Gastroesophageal sphincter (tissue), 4 donors: Measurements from ENCODE around the gene GRIK1. TPM values are rescaled to one million over a fixed set of nuclear protein-coding genes. Genes with fewer than 3 reads are reported as not detected.

Source experiments
- ATAC-seq: fragments of 150-250 bp; one replicate; pipeline ENCODE4 v1.9.1; 2016; ENCODE audit warnings: mild to moderate bottlenecking, moderate library complexity
- H3K27ac ChIP-seq, 4 donors: fragments of 200-600 bp; sonication (generic) in 3 of 4; 1 replicate in 3 of 4; 2 replicates in 1 of 4; pipeline ENCODE4 v1.5.1; 2016 to 2019
- H3K27me3 ChIP-seq: fragments of 200-600 bp; sonication (generic); one replicate; pipeline ENCODE4 v1.5.1; 2019
- H3K36me3 ChIP-seq, 2 donors: fragments of 200-600 bp; sonication (generic); one replicate each; pipeline ENCODE4 v1.5.1; 2019; ENCODE audit warnings: control low read depth in 1 of 2
- H3K4me1 ChIP-seq, 3 donors: fragments of 200-600 bp; sonication (generic); 1 replicate in 2 of 3; 2 replicates in 1 of 3; pipeline ENCODE4 v1.5.1; 2016 to 2019; ENCODE audit warnings: control low read depth in 2 of 3
- H3K4me3 ChIP-seq, 2 donors: fragments of 200-600 bp; sonication (generic); one replicate each; pipeline ENCODE4 v1.5.1; 2019; ENCODE audit warnings: mild to moderate bottlenecking in 1 of 2, moderate library complexity in 1 of 2
- H3K9me3 ChIP-seq, 3 donors: fragments of 200-600 bp; sonication (generic); one replicate each; pipeline ENCODE4 v1.5.1; 2017 to 2019; ENCODE audit warnings: control low read depth in 2 of 3
- EP300 ChIP-seq: sonication (generic); formaldehyde crosslinking; IDR thresholded peaks from one replicate; pipeline ENCODE4 v1.6.1; 2017; ENCODE audit warnings: antibody characterized with exemption, mild to moderate bottlenecking
- POLR2A ChIP-seq, 2 donors: fragments of 450-650 bp; IDR thresholded peaks; one replicate each; pipeline ENCODE4 v1.6.1; 2017; ENCODE audit warnings: antibody characterized with exemption in 2 of 2, mild to moderate bottlenecking in 2 of 2, moderate library complexity in 1 of 2
- POLR2AphosphoS5 ChIP-seq: sonication (generic); formaldehyde crosslinking; IDR thresholded peaks from one replicate; pipeline ENCODE4 v1.6.1; 2017; ENCODE audit warnings: antibody characterized with exemption
- WGBS, 2 donors: methylation state at CpG; one replicate each; pipeline ENCODE4 v1.1.5; 2018; ENCODE audit warnings: low coverage in 1 of 2; 5-methylcytosine and 5-hydroxymethylcytosine counted together
- total RNA-seq, 4 donors: library from RNA; depleted of rRNA; stranded (reverse); fragments of >200 nt; gene quantifications; one replicate each; pipeline ENCODE4 v1.1.0, GENCODE V29; 2016
- TF ChIP-seq, protein P1 (sequence below), 4 experiments: fragments of 200-600 bp in 2 of 4; fragments of 450-650 bp in 2 of 4; sonication (generic) in 1 of 4; IDR thresholded peaks; one replicate each; pipeline ENCODE4 v1.5.1; 2017 to 2019; ENCODE audit warnings: antibody characterized with exemption in 4 of 4, mild to moderate bottlenecking in 2 of 4, moderate library complexity in 2 of 4

Gene GRIK1
- total RNA-seq, 4 donors from 2014 or later = 0.32 to 0.67 TPM; not detected in 2

DNA sequence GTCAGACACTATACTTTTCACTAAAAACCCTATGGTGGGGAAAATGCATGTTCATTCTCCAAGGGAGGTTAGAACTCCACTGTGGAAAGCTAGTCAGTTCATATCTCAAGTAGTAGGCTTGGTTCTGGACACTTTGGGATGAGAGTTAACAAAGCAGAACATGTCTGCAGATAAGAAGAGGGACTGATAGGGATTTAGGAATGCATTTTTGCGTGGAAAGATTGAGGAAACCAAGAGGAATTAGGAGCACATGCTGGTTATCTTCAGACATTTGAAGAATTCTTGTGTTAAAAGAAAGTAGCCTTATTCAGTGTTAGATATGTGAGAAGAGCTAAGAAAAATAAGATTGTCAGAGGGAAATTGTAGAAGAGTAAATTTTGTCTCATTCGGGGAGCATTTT is 1.2 kb upstream of the GRIK1 start:
- WGBS, 2 donors = 64 to 70% methylated on average over 2 of the region's 2 CpGs
- H3K9me3 ChIP-seq = no peaks in the 10 kb centered on the region
- no peak for ATAC-seq
- H3K36me3 ChIP-seq = no peaks in the 10 kb centered on the region
- no peak overlapping the region for H3K4me3 ChIP-seq
- no peak overlapping the region for H3K27ac ChIP-seq
- H3K27me3 ChIP-seq = peaks cover 50% of the 10 kb centered on the region
- peaks cover 0 to 10% (median 0%) of the 10 kb centered on the region in 3 donors for H3K4me1 ChIP-seq
- TF ChIP-seq EP300 (no peak), POLR2AphosphoS5 (no peak), POLR2A (IDR thresholded peaks at IDR 0.05) (no peak)
- TF ChIP-seq, protein P1, sequence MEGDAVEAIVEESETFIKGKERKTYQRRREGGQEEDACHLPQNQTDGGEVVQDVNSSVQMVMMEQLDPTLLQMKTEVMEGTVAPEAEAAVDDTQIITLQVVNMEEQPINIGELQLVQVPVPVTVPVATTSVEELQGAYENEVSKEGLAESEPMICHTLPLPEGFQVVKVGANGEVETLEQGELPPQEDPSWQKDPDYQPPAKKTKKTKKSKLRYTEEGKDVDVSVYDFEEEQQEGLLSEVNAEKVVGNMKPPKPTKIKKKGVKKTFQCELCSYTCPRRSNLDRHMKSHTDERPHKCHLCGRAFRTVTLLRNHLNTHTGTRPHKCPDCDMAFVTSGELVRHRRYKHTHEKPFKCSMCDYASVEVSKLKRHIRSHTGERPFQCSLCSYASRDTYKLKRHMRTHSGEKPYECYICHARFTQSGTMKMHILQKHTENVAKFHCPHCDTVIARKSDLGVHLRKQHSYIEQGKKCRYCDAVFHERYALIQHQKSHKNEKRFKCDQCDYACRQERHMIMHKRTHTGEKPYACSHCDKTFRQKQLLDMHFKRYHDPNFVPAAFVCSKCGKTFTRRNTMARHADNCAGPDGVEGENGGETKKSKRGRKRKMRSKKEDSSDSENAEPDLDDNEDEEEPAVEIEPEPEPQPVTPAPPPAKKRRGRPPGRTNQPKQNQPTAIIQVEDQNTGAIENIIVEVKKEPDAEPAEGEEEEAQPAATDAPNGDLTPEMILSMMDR (IDR thresholded peaks at IDR 0.05) = no peak

DNA sequence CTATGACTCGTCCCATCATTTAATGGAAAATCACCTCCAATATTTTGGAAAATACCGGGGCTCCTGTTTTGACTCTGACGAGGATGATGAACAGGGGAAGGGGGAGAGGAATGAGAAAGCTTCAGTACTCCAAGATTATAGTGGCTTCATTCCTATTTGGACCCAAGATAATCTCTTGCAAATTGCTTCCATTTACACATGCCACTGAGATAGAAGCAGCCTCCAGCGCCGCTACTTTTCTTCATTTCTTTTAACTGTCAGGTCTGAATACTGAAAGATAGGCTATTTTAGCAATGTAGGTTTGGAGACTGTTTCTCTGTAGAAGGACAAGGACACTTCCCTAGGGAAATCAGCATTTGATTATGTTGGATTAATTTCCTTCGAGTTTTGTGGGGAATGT is 565 bp upstream of the GRIK1 start:
- ATAC-seq = no peak
- TF ChIP-seq, protein P1 (IDR thresholded peaks at IDR 0.05) = no peak
- Histone ChIP-seq H3K27ac (no peak overlapping the region), H3K9me3 (no peaks in the 10 kb centered on the region), H3K4me3 (no peak overlapping the region), H3K36me3 (no peaks in the 10 kb centered on the region), H3K4me1 (peaks cover 0 to 10% (median 0%) of the 10 kb centered on the region in 3 donors), H3K27me3 (peaks cover 50% of the 10 kb centered on the region)
- WGBS, 2 donors = 22 to 31% methylated on average over 4 to 6 of the region's 6 CpGs

GRCh38 chr21:29939104-29939923 is 482 bp downstream of the GRIK1 start:
- peak overlapping the region in 1 of 2 donors; percentile 21 for H3K4me3 ChIP-seq
- H3K27ac ChIP-seq = no peak overlapping the region
- no peak for ATAC-seq
- peaks cover 50% of the 10 kb centered on the region for H3K27me3 ChIP-seq
- TF ChIP-seq POLR2AphosphoS5 (no peak), EP300 (no peak), POLR2A (IDR thresholded peaks at IDR 0.05) (no peak)
- TF ChIP-seq, protein P1 (IDR thresholded peaks at IDR 0.05) = no peak
- WGBS, 2 donors = 0% methylated on average over 1 of the region's 62 CpGs
- no peaks in the 10 kb centered on the region for H3K36me3 ChIP-seq
- H3K9me3 ChIP-seq = no peaks in the 10 kb centered on the region
- peaks cover 0 to 10% (median 0%) of the 10 kb centered on the region in 3 donors for H3K4me1 ChIP-seq

DNA sequence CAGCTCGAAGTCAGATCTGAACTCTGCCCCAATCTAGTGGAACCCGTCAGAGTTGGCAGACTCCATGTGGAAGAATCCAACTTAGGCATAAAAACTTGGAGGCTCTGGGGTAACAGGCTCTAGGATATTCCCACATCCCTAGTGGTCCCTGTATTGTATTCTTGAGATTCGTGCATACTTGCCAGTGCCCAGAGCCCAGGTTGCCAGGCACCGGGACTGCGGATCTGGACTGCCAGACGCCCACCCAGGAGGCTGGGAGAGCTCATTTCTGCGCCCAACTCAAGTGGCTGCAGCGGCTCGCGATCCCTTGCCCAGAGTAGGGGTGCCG is 1.1 kb downstream of the GRIK1 start:
- Histone ChIP-seq H3K4me1 (peaks cover 0 to 10% (median 0%) of the 10 kb centered on the region in 3 donors), H3K9me3 (no peaks in the 10 kb centered on the region), H3K27ac (no peak overlapping the region), H3K36me3 (no peaks in the 10 kb centered on the region), H3K4me3 (no peak overlapping the region), H3K27me3 (peaks cover 50% of the 10 kb centered on the region)
- peak; percentile 36 for ATAC-seq
- TF ChIP-seq, protein P1 (IDR thresholded peaks at IDR 0.05) = no peak
- TF ChIP-seq POLR2AphosphoS5 (no peak), POLR2A (IDR thresholded peaks at IDR 0.05) (no peak), EP300 (no peak)
- WGBS, 2 donors = no CpG with 5 or more reads among the region's 11 CpGs

DNA sequence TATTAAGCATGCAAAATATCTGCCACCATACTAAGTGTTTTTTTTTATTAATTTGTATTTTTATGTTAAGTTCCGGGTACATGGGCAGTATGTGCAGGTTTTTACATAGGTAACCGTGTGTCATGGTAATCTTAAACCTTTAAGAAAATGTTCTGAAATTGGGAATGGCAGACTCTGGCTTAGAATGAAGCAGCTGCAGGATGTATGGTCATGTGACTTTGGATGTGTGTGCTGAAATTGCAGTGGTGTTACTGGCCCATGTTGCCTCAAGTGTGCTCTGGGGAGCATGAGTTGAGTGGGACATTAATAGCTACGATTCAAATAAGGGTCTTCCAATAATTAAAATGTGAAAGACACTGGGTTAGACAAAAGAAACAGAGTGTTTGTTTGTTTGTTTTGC is 6.7 kb downstream of the GRIK1 start:
- Histone ChIP-seq H3K4me1 (no peaks in the 10 kb centered on the region), H3K27me3 (peaks cover 11% of the 10 kb centered on the region), H3K36me3 (no peaks in the 10 kb centered on the region), H3K27ac (no peak overlapping the region), H3K4me3 (no peak overlapping the region), H3K9me3 (no peaks in the 10 kb centered on the region)
- ATAC-seq = no peak
- 60 to 77% methylated on average over 3 of the region's 3 CpGs for WGBS, 2 donors
- TF ChIP-seq POLR2AphosphoS5 (no peak), EP300 (no peak), POLR2A (IDR thresholded peaks at IDR 0.05) (no peak)
- TF ChIP-seq, protein P1 (IDR thresholded peaks at IDR 0.05) = no peak
